Tibial artery (tissue), 4 donors: ENCODE data around the gene F3.

ENCODE experiments used
- DNase-seq, 2 donors: peaks; one replicate each; pipeline ENCODE4 v3.0.0-alpha.2; 2019
- H3K27ac ChIP-seq, 2 donors: fragments of 200-600 bp; sonication (generic) in 1 of 2; 1 replicate in 1 of 2; 2 replicates in 1 of 2; pipeline ENCODE4 v1.5.1; 2018 to 2019; ENCODE audit warnings: mild to moderate bottlenecking in 1 of 2
- H3K27me3 ChIP-seq, 2 donors: fragments of 200-600 bp; sonication (generic) in 1 of 2; one replicate each; pipeline versions ENCODE4 v1.5.1 to v1.6.0; 2016 to 2019
- H3K36me3 ChIP-seq, 3 donors: fragments of 200-600 bp; sonication (generic) in 2 of 3; one replicate each; pipeline ENCODE4 v1.5.1; 2016 to 2019; ENCODE audit warnings: mild to moderate bottlenecking in 2 of 3
- H3K4me1 ChIP-seq, 4 donors: fragments of 200-600 bp; sonication (generic) in 2 of 4; 1 replicate in 3 of 4; 2 replicates in 1 of 4; pipeline ENCODE4 v1.5.1; 2016 to 2019
- H3K4me3 ChIP-seq, 2 donors: fragments of 200-600 bp; sonication (generic) in 1 of 2; 1 replicate in 1 of 2; 2 replicates in 1 of 2; pipeline ENCODE4 v1.5.1; 2018 to 2019; ENCODE audit warnings: mild to moderate bottlenecking in 2 of 2
- H3K9me3 ChIP-seq, 3 donors: fragments of 200-600 bp; sonication (generic) in 1 of 3; one replicate each; pipeline ENCODE4 v1.5.1; 2016 to 2019
- intact Hi-C: fragments of 100-400 bp; cut with DNase I; formaldehyde crosslinking; loops from one replicate; pipeline ENCODE4 v1.15.0; 2023; ENCODE audit warnings: low total_unique reads
- TF ChIP-seq, protein P1 (sequence below), 2 experiments: fragments of 200-600 bp in 1 of 2; fragments of 450-650 bp in 1 of 2; IDR thresholded peaks; one replicate each; pipeline ENCODE4 v1.5.1; 2017 to 2019; ENCODE audit warnings: antibody characterized with exemption in 2 of 2, mild to moderate bottlenecking in 1 of 2, moderate library complexity in 1 of 2

Gene F3

DNA sequence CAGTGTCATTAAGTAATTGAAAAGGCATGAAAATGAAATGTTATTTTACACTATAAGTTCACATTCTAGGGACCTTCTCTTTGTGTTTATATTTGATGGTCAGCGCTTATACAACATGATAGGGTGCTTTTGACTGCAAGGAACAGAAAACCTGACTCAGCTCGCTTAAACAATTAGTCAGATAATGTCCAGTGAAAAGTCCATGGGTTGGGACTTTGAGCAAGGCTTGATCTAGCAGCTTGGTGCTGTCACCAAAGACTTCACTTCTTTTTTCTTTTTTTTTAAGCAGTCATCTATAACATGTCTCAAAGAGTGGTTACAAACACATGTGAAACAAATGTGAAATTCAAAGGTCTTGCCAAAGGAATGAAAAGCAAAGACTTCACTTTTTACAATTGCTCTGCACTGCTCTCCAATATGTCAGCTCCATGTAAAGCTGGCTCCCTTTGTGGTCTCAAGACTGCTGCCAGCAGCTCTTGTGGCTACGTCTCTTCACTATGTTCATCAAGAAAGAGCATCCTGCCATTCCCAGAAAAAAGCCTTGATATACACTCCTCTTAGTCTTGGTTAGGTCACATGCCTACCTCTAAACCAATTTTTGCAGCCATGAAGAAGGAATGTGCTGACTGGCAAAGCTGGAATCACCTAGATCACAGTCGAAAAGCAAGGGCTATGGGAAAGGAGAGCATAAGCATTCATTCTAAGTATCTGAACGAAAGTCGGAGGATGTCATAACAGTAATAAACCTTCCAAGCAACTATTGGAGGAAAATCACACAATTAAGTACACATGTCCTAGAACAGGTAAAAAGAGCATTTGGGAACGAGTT lies 15.2 kb downstream of the F3 start:
- TF ChIP-seq, protein P1, sequence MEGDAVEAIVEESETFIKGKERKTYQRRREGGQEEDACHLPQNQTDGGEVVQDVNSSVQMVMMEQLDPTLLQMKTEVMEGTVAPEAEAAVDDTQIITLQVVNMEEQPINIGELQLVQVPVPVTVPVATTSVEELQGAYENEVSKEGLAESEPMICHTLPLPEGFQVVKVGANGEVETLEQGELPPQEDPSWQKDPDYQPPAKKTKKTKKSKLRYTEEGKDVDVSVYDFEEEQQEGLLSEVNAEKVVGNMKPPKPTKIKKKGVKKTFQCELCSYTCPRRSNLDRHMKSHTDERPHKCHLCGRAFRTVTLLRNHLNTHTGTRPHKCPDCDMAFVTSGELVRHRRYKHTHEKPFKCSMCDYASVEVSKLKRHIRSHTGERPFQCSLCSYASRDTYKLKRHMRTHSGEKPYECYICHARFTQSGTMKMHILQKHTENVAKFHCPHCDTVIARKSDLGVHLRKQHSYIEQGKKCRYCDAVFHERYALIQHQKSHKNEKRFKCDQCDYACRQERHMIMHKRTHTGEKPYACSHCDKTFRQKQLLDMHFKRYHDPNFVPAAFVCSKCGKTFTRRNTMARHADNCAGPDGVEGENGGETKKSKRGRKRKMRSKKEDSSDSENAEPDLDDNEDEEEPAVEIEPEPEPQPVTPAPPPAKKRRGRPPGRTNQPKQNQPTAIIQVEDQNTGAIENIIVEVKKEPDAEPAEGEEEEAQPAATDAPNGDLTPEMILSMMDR (IDR thresholded peaks at IDR 0.05), result no peak
- Histone ChIP-seq H3K4me3 (no peak overlapping the region), H3K36me3 (peaks cover 0 to 9% (median 0%) of the 10 kb centered on the region in 3 donors), H3K9me3 (no peaks in the 10 kb centered on the region), H3K4me1 (no peaks in the 10 kb centered on the region), H3K27me3 (no peaks in the 10 kb centered on the region), H3K27ac (no peak overlapping the region)
- intact Hi-C loops, result loop anchor here (10.0 kb wide), 1 partner anchor 508 kb away; no protein-coding TSS in a partner anchor
- DNase-seq, result no peak

DNA sequence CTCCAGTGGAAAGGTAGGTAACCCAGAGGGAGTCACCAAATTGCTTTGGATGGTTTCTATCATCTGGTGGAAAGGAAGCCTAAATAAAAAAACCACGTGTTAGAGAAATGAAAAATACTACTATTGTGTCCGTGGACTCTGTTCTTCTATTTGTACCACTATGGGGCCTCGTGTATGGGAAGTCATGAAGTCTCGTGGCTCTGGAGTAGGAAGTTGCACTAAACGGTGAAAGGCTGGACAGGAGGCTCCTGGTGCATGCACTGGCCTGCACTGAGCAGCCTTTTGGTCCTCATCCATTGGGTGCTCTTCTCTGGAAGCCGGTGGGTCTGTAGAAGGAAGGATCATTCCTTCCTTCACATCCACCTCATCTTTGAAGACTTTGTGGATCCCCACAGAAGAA lies 17.0 kb downstream of the F3 start:
- Histone ChIP-seq H3K27me3 (no peaks in the 10 kb centered on the region), H3K4me3 (no peak overlapping the region), H3K4me1 (no peaks in the 10 kb centered on the region), H3K9me3 (no peaks in the 10 kb centered on the region), H3K27ac (no peak overlapping the region), H3K36me3 (no peaks in the 10 kb centered on the region)
- intact Hi-C loops, result loop anchor here (5.0 to 10.0 kb wide), 2 partner anchors 278 to 510 kb away; no protein-coding TSS in a partner anchor
- no peak for DNase-seq
- TF ChIP-seq, protein P1 (IDR thresholded peaks at IDR 0.05), result no peak

DNA sequence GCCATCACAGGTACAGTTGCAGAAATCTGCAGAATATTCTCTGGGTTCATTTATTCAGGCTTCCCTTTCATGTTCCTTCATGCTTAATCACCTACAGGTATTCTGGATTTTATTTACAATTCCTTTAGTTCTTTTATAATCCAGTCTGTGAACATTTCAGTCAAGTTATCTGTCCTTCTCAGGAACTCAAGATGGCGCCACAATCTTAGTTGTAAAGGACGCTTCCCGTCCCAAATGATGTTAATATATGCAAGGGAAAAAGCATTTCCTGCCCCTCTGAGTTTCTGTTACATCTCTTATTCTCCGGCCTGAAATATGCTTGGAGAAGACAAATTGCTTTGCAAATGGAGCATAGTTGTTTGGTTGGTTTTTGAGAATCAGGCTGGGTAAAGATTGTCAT lies 19.3 kb downstream of the F3 start:
- DNase-seq, result no peak
- intact Hi-C loops, result loop anchor here (5.0 to 10.0 kb wide), 2 partner anchors 280 to 512 kb away; no protein-coding TSS in a partner anchor
- H3K27me3 ChIP-seq, result no peaks in the 10 kb centered on the region

DNA sequence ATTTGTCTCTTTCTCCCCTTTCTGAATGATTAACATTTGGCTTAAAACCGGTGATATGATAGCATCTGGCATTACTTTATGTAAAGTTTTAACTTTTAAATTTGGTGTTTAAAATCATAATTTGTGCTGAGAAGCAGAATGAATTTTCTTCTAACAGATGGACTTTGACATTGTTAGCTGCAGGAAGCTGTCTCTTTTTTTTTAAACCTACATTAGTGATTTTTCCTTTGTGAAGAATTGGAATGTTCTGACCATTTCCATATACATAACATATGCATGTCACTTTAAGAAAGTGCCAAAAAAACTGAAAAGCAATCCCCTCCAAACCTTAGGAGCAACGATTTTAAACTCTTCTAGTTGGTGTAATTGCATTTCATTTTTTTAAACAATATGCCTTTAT lies 22.2 kb downstream of the F3 start:
- DNase-seq, result no peak
- Histone ChIP-seq H3K4me3 (no peak overlapping the region), H3K27ac (no peak overlapping the region), H3K9me3 (no peaks in the 10 kb centered on the region), H3K4me1 (no peaks in the 10 kb centered on the region), H3K36me3 (peaks cover 0 to 4% (median 0%) of the 10 kb centered on the region in 3 donors), H3K27me3 (no peaks in the 10 kb centered on the region)
- intact Hi-C loops, result no loop called here
- TF ChIP-seq, protein P1 (IDR thresholded peaks at IDR 0.05), result no peak

More for the DNA sequence above, 19.3 kb downstream of the F3 start:
- H3K4me1 ChIP-seq, result no peaks in the 10 kb centered on the region
- no peak overlapping the region for H3K27ac ChIP-seq
- no peaks in the 10 kb centered on the region for H3K9me3 ChIP-seq
- peaks cover 0 to 3% (median 0%) of the 10 kb centered on the region in 3 donors for H3K36me3 ChIP-seq
- TF ChIP-seq, protein P1 (IDR thresholded peaks at IDR 0.05), result peak; percentile 53 to 58
- H3K4me3 ChIP-seq, result no peak overlapping the region

DNA sequence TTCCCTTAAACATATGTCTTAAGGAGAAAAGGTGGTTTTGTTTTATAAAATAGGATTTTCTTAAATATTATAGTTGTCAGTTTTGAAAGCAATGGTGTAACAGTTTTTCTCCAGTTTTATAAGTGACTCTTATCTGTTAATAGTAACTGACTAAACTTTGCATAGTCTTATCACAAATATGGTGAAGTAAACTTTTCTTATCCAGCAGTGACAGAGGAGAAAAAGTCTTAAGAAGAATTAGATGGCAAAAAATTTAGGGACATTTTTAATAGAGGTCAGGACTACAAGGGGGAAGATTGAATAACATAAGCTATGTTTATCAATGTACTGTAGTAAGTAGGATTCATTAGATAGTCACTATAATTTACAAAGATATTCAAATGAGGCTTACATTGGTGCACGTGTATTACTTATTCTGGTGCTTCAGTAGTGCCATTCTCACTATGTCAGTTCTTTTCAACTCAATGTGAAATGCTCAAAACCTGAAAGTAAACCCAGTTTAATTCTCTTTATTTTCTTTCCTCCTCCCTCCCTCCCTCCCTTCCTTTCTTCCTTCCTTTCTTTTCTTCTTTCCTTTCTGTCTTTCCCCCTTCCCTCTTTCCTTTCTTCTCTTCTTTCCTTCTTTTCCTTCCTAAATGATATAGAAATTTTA lies 26.1 kb downstream of the F3 start:
- Histone ChIP-seq H3K36me3 (peaks cover 0 to 4% (median 4%) of the 10 kb centered on the region in 3 donors), H3K4me3 (no peak overlapping the region), H3K4me1 (no peaks in the 10 kb centered on the region), H3K27me3 (no peaks in the 10 kb centered on the region), H3K27ac (no peak overlapping the region), H3K9me3 (no peaks in the 10 kb centered on the region)
- intact Hi-C loops, result no loop called here
- TF ChIP-seq, protein P1 (IDR thresholded peaks at IDR 0.05), result no peak
- no peak for DNase-seq
